HG03439 (cell line): ENCODE results near the gene GGTA1.
"Not testable (repeated sequence)": the region's sequence is repeated elsewhere in the genome, so short reads cannot be mapped to it uniquely, and the experiment has no call there.

ENCODE experiments used
- ATAC-seq: cut with Tn5 transposase; IDR thresholded peaks from one replicate; pipeline ENCODE4 v1.9.1; 2021; ENCODE audit warnings: mild to moderate bottlenecking, moderate library complexity; ENCODE audit not compliant: unreplicated experiment

GGTA1 gene

DNA sequence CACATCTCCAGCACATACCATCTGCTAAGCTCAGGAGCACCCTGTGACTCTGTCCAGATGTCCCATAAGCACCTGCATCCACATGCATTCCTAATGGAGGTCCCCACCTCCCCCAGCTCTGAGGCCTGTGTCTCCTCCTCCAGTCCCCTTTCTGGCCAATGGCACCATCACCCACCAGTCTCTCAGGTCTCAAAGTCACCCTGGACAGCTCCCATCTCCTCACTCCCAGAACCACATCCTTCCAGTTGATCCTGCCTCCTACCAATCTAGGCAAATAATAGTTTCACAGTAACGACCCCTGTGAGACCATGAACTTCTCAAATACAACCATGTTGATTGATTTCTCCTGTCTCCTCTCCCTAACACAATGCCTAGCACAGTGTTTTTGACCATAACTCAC is 40.1 kb downstream of the GGTA1 start:
- no peak for ATAC-seq

- not testable (repeated sequence) for ATAC-seq
Measured at GRCh38 chr9:121458449-121458848, 41.2 kb downstream of the GGTA1 start.

- ATAC-seq, result no peak
Measured at GRCh38 chr9:121455527-121456239, 44.0 kb downstream of the GGTA1 start.

DNA sequence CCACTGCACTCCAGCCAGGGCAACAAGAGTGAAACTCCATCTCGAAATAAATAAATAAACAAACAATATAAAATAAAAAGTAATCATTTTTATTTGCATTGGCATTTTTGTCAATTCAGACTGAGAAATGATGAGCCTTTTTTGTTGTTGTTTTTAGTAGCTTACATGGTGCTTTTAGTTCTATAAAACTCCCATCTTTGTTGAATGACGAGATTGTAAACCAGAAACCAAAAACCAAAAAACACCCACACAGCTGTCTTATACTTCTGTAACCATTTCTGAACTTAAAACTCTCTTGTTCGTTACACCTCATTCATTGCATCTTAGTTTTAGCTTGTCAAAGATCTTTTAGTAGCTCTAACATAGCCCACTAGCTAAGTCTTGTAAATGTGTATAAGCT is 44.7 kb downstream of the GGTA1 start:
- no peak for ATAC-seq

DNA sequence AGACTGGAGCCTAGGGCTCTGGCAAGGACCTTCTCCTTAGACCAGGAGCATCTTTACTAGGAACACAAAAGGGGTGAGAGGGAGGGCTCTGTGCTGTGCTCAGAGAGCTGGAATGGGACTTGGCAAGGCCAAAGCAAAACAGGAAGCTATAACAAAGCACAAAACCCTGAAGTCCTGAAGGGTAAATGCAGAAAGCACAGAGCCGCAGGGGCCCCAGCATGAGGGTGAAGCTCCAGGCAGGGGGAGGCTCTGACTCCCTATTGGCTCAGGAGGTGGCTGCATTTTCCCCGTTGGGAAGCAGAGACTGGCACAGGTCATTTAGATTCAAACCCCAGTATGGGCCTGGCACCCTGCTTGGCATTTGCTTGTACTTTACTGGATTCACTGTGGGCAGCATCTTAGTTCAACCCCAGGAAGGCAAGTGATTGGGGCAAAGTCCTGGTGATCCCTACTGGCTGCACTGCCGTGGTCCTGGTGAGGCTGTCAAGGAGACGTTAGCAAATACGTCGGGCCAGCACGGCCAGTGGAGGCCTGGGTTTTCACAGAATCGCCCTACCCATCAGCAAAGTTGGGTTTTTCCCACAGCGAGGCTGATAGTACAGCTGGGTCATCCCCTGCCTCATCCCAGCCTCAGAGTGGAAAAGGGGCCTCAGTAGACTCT is 46.3 kb downstream of the GGTA1 start:
- ATAC-seq, result no peak

DNA sequence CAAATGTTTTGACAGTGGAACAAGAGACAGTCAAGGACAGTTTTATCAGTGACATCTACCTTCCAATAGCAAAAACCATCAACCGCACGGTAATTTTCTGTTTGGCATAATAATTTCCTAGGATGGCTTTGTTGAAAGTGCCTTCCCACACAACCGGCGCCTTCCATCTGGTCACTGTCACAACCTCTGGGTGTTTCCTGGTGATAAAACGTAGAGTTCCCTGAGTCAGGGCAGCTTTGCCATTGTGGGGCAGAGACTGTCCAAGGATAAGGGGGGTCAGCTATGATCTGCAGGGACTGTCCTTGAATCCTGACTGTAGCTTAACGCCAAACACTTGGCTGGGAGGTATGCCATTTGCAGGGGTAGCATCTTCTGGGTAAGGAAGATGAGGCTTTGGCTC is 47.6 kb downstream of the GGTA1 start:
- ATAC-seq, result no peak

- ATAC-seq, result no peak
Measured at GRCh38 chr9:121451586-121451985, 48.1 kb downstream of the GGTA1 start.

DNA sequence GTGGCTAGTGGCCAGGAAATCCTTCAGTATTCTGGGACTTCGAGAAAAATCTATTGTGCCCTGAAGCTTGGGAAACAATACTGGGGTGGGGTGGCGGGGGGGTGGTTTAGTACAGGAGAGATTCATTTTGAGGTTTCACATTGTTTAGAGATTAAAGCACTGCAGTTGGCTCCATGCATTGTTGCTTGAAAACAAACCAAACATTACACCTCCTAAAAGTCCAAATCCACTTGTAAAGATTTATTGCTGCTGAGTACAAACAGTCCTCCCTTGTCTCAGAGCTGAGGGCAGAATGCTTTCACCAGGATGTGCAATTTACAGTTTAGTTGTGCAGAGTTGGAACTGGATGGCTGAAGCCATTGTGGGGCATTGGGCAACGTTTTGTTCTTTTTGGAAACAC is 49.4 kb downstream of the GGTA1 start:
- ATAC-seq, result no peak

- ATAC-seq, result no peak
Measured at GRCh38 chr9:121449786-121450185, 49.9 kb downstream of the GGTA1 start.

- ATAC-seq, result no peak
Measured at GRCh38 chr9:121447321-121447834, 52.3 kb downstream of the GGTA1 start.

DNA sequence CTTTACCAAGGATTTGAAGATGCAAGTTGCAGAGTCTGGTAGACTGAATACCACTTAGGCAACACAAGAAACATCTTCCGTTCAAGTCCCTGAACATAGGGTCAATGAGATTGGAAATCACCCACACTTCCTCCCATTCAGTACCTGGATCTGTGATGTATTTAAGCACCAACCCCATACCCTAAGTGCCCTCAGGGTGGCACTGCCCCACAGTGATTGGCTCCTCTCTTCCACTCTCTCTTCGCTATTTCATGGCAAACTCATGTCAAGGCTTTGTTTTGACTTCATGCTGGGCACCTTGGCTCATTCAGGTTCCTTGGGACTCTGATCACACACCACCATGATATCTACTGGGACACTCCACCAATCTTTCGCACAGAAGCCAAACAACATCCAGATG is 53.7 kb downstream of the GGTA1 start:
- ATAC-seq, result no peak

DNA sequence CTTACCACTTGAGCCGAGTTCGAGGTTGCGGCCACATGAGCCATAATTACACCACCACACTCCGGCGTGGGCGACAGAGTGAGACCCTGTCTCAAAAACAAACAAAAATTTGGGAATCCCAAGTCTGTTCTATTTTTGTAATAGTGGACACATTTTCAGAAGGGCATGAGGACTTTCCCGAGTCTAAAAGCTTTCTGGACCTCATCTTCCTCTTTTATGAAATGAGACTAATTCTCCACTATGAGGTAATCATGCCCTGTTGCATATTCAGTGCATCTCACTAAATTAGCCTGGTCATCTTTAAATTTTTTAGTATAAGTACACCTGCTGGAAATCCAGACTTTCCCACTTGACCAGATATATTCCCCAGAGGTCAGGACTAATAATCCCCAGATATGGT is 55.7 kb downstream of the GGTA1 start:
- no peak for ATAC-seq

DNA sequence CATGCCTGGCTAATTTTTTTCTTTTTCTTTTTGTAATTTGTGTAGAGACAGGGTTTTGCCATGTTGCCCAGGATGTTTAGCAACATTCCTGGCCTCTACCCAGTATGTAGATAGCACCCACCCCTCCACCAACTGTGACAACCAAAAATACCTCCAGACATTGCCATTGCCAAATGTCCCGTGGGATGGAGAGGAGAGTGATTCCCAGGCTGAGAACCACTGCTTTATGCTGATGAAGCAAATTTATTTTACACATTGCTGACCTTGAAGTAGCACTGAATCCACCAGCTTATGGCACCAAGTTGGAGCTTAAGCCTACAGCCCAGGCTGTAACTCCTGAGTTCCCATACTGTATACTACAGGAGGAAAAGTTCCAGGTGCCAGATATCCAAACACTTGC is 58.5 kb downstream of the GGTA1 start:
- no peak for ATAC-seq

- no peak for ATAC-seq
Measured at GRCh38 chr9:121439711-121440664, 59.7 kb downstream of the GGTA1 start.

- no peak for ATAC-seq
Measured at GRCh38 chr9:121439016-121439415, 60.6 kb downstream of the GGTA1 start.

DNA sequence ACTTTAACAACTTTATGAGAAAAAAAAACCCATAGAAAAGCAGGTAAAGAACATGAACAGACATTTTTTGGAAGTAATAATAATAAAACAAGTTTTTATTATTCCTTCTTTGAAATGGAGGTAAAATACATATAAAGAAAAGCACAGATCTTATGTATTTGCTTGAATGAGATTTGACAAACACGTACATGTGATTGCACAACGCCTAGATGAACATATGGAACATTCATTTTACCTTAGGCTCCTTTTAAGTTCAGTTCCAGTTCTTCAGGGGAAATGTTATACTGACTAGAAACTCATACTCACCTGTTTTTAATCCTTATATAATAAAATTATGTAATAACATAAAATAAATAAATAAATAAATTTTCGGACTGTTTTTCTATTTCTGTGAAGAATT is 61.8 kb downstream of the GGTA1 start:
- ATAC-seq, result no peak

DNA sequence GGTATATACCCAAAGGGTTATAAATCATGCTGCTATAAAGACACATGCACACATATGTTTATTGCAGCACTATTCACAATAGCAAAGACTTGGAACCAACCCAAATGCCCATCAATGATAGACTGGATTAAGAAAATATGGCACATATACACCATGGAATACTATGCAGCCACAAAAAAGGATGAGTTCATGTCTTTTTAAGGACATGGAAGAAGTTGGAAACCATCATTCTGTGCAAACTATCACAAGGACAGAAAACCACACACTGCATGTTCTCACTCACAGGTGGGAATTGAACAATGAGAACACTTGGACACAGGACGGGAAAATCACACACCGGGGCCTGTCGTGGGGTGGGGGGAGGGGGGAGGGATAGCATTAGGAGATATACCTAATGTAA is 62.6 kb downstream of the GGTA1 start:
- not testable (repeated sequence) for ATAC-seq

DNA sequence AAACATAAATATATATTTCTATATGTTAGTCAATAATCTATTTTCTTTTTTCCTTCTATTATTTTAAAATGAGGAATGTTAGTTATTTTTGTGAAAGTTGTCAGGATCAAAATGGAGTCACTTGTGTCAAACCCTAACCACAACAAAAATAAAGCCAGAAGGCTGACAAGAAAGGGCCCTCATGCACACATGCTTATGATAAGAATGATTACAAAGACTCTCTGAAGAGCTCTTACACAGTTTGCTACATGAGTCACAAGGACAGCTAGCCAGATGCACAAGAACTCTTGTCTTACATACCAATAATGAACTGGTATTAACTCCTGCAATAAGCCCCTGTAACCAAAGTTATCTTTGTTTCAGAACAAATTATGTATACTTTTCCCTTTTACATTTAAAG is 64.7 kb downstream of the GGTA1 start:
- ATAC-seq, result no peak

GRCh38 chr9:121427899-121428298 is 71.7 kb downstream of the GGTA1 start:
- no peak for ATAC-seq

GRCh38 chr9:121424024-121424432 is 75.6 kb downstream of the GGTA1 start:
- ATAC-seq, result no peak

GRCh38 chr9:121411993-121412392 is 87.7 kb downstream of the GGTA1 start:
- no peak for ATAC-seq
